ENCODE data around the gene SLC25A39.

DNA sequence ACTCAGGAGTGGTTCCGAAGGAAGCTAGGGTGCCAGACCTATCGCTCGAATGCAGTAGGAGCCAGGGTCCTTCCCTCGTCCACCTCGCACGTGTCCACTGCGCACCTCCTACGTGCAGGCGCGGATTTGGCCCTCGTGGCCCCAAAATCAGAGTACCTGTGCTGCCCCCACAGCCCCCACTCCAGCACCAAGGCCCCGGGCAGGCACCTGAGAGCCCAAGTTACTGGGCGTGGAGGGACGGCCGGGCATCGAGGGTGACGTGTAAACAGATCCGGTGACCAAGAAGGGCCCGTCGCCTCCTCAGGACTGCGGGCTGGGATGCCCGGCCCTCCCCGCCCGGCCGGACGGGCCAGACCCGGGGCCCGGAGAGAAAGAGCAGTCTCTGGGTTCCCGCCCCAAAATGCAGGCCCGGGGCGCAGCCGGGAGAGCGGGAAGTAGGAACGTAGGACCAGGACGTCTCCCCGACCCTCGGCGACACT, 492 bp downstream of the SLC25A39 start:
- TF ChIP-seq, protein P1, sequence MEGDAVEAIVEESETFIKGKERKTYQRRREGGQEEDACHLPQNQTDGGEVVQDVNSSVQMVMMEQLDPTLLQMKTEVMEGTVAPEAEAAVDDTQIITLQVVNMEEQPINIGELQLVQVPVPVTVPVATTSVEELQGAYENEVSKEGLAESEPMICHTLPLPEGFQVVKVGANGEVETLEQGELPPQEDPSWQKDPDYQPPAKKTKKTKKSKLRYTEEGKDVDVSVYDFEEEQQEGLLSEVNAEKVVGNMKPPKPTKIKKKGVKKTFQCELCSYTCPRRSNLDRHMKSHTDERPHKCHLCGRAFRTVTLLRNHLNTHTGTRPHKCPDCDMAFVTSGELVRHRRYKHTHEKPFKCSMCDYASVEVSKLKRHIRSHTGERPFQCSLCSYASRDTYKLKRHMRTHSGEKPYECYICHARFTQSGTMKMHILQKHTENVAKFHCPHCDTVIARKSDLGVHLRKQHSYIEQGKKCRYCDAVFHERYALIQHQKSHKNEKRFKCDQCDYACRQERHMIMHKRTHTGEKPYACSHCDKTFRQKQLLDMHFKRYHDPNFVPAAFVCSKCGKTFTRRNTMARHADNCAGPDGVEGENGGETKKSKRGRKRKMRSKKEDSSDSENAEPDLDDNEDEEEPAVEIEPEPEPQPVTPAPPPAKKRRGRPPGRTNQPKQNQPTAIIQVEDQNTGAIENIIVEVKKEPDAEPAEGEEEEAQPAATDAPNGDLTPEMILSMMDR (IDR thresholded peaks at IDR 0.05; ENCODE audit: insufficient read depth, low read length): no peak
- no peak for TF ChIP-seq GABPA (IDR thresholded peaks at IDR 0.05; ENCODE audit: low read depth)
